HG02970 (cell line): ENCODE data around the gene CPOX.

Source experiments
- ATAC-seq: cut with Tn5 transposase; IDR thresholded peaks from one replicate; pipeline ENCODE4 v1.9.1; 2021; ENCODE audit warnings: mild to moderate bottlenecking, moderate library complexity, moderate number of reproducible peaks; ENCODE audit not compliant: unreplicated experiment, low FRiP score

The CPOX gene

GRCh38 chr3:98596541-98597500 lies 3.4 kb upstream of the CPOX start:
- no peak for ATAC-seq

- ATAC-seq: no peak
Observed at GRCh38 chr3:98596087-98596486, 2.7 kb upstream of the CPOX start.

GRCh38 chr3:98594628-98595324 lies 1.4 kb upstream of the CPOX start:
- no peak for ATAC-seq

GRCh38 chr3:98592345-98592935 lies 971 bp downstream of the CPOX start:
- ATAC-seq: no peak

GRCh38 chr3:98589331-98590036 lies 3.9 kb downstream of the CPOX start:
- ATAC-seq: no peak

GRCh38 chr3:98588065-98588464 lies 5.3 kb downstream of the CPOX start:
- ATAC-seq: no peak

GRCh38 chr3:98587654-98588053 lies 5.8 kb downstream of the CPOX start:
- ATAC-seq: no peak

GRCh38 chr3:98584547-98584946 lies 8.9 kb downstream of the CPOX start:
- no peak for ATAC-seq

- ATAC-seq: no peak
Observed at GRCh38 chr3:98583766-98584165, 9.6 kb downstream of the CPOX start.

GRCh38 chr3:98582042-98582441 lies 11.4 kb downstream of the CPOX start:
- no peak for ATAC-seq

- no peak for ATAC-seq
Observed at GRCh38 chr3:98581474-98581873, 11.9 kb downstream of the CPOX start.

GRCh38 chr3:98580401-98581386 lies 12.7 kb downstream of the CPOX start:
- no peak for ATAC-seq

- ATAC-seq: no peak
Observed at GRCh38 chr3:98577178-98577895, 16.1 kb downstream of the CPOX start.

GRCh38 chr3:98574132-98574531 lies 19.3 kb downstream of the CPOX start:
- no peak for ATAC-seq

- no peak for ATAC-seq
Observed at GRCh38 chr3:98573181-98573728, 20.2 kb downstream of the CPOX start.

- no peak for ATAC-seq
Observed at GRCh38 chr3:98568402-98568801, 25.0 kb downstream of the CPOX start.

- ATAC-seq: no peak
Observed at GRCh38 chr3:98567666-98568270, 25.6 kb downstream of the CPOX start.

- no peak for ATAC-seq
Observed at GRCh38 chr3:98565843-98566242, 27.6 kb downstream of the CPOX start.
